Measurements from ENCODE around the gene VPS50.

VPS50 gene

GRCh38 chr7:93373537-93373936 is 141.4 kb downstream of the VPS50 start:
- Histone ChIP-seq H3K9me3 (ENCODE audit: insufficient read depth, low read depth, low read length) (no peaks in the 10 kb centered on the region), H3K36me3 (ENCODE audit: insufficient read depth, low read length) (no peaks in the 10 kb centered on the region), H3K27ac (ENCODE audit: low read depth, low read length) (no peak overlapping the region), H3K4me3 (ENCODE audit: low read length) (no peak overlapping the region), H3K9ac (ENCODE audit: low read depth, low read length) (no peak overlapping the region), H3K4me1 (ENCODE audit: insufficient read depth, low read length) (0 out of 2 replicates have a peak, but pooled peaks cover 3% of the 10 kb centered on the region), H3K27me3 (ENCODE audit: insufficient read depth, low read length) (no peaks in the 10 kb centered on the region)

DNA sequence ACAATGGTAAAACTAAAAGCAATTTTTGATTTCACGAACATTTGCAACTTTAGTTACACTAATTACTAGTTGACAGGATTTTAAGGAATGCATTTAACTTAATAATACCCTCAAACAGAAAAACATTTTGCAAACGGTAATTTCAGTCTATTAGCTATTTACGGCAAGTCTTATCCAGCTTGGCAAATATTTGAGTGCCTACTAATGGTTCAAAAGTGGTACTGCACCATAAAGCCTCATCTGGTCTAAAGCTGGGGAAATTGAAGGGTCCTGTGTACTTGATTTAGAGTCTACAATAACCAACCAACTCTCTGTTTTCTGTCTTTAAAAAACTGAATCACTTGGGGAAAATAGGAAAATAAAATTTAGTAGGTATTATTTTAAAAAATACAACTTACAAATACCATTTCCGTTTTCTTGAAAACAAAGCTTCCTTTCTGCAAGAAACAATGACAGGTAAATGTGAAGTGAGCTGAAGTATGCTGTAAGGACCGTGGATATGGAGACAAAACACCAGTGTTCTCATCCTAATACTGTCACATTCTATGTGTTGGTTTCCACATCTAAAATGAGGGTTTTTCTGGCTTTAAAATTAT is 142.3 kb downstream of the VPS50 start:
- Histone ChIP-seq H3K27me3 (ENCODE audit: insufficient read depth, low read length) (no peaks in the 10 kb centered on the region), H3K9me3 (ENCODE audit: insufficient read depth, low read depth, low read length) (no peaks in the 10 kb centered on the region), H3K36me3 (ENCODE audit: insufficient read depth, low read length) (no peaks in the 10 kb centered on the region), H3K27ac (ENCODE audit: low read depth, low read length) (no peak overlapping the region), H3K4me3 (ENCODE audit: low read length) (no peak overlapping the region), H3K9ac (ENCODE audit: low read depth, low read length) (no peak overlapping the region), H3K4me1 (ENCODE audit: insufficient read depth, low read length) (0 out of 2 replicates have a peak, but pooled peaks cover 3% of the 10 kb centered on the region)
- WGBS: 54% methylated on average over 3 of the region's 5 CpGs

DNA sequence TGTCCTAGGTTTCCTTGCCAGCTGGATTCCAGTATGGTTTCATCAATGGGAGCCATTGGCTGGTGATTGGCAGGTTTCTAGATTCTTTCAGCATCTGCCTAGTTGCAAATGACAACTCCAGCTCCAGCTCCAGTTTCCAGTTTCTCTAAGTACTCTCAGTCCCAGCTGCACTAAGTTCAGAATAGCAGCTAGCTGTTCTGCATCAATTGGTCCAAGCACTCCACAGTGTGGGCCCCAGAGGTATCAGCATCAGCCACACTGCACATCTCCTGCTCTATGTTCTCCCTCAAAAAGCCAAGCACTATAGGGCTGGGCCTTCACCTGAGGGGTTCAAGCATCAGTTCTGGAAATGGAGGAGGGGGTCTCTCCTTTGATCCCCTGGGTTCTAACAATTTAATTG is 143.4 kb downstream of the VPS50 start:
- Histone ChIP-seq H3K9ac (ENCODE audit: low read depth, low read length) (no peak overlapping the region), H3K36me3 (ENCODE audit: insufficient read depth, low read length) (no peaks in the 10 kb centered on the region), H3K27me3 (ENCODE audit: insufficient read depth, low read length) (no peaks in the 10 kb centered on the region), H3K4me1 (ENCODE audit: insufficient read depth, low read length) (0 out of 2 replicates have a peak, but pooled peaks cover 3% of the 10 kb centered on the region), H3K9me3 (ENCODE audit: insufficient read depth, low read depth, low read length) (no peaks in the 10 kb centered on the region), H3K27ac (ENCODE audit: low read depth, low read length) (no peak overlapping the region), H3K4me3 (ENCODE audit: low read length) (no peak overlapping the region)

- H3K9ac ChIP-seq (ENCODE audit: low read depth, low read length): no peak overlapping the region
- 0 out of 2 replicates have a peak, but pooled peaks cover 3% of the 10 kb centered on the region for H3K4me1 ChIP-seq (ENCODE audit: insufficient read depth, low read length)
- no peaks in the 10 kb centered on the region for H3K27me3 ChIP-seq (ENCODE audit: insufficient read depth, low read length)
- H3K9me3 ChIP-seq (ENCODE audit: insufficient read depth, low read depth, low read length): no peaks in the 10 kb centered on the region
- H3K4me3 ChIP-seq (ENCODE audit: low read length): no peak overlapping the region
- H3K36me3 ChIP-seq (ENCODE audit: insufficient read depth, low read length): no peaks in the 10 kb centered on the region
- 96% methylated on average over 5 of the region's 6 CpGs for WGBS
- no peak overlapping the region for H3K27ac ChIP-seq (ENCODE audit: low read depth, low read length)
These were observed 146.1 kb downstream of the VPS50 start for GRCh38 chr7:93378131-93378760.

DNA sequence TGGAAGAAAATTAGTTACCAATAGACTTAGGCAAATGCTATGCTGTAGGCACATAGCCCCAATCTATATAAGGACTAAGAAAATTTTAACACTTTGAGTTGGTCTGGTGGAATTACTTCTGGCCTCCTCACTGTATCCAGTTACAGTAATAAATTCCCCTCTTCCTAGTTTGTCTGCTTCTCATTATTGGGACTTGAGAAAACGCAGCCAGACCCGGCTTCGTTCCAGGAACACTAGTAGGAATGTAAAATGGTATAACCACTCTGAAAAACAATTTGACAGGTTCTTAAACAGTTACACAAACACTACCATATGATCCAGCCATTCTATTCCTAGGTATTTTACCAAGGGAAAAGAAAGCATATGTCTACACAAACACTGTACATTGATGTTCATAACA is 150.2 kb downstream of the VPS50 start:
- Histone ChIP-seq H3K9ac (ENCODE audit: low read depth, low read length) (no peak overlapping the region), H3K27ac (ENCODE audit: low read depth, low read length) (no peak overlapping the region), H3K4me1 (ENCODE audit: insufficient read depth, low read length) (no peaks in the 10 kb centered on the region), H3K36me3 (ENCODE audit: insufficient read depth, low read length) (no peaks in the 10 kb centered on the region), H3K27me3 (ENCODE audit: insufficient read depth, low read length) (no peaks in the 10 kb centered on the region), H3K9me3 (ENCODE audit: insufficient read depth, low read depth, low read length) (no peaks in the 10 kb centered on the region), H3K4me3 (ENCODE audit: low read length) (no peak overlapping the region)
- WGBS: no CpG with 5 or more reads among the region's 3 CpGs

DNA sequence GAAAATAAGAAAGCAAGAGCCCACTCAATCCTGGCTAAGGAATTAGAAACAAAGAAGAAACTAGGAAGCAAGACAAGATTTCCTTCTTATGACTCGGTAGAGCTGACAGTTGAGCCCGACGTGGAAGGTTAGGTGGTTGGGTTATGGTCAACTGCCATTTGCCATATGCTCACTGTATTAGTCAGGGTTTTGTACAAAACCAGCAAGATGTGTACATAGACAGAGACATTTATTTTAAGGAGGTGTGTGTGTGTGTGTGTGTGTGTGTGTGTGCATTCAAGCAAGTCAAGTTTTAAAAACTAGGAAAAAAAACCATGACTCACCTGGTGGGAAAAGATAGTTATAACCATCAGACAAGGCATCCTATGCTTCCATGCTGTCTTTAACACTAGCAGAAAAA is 158.5 kb downstream of the VPS50 start:
- H3K4me3 ChIP-seq (ENCODE audit: low read length): no peak overlapping the region
- no peak overlapping the region for H3K9ac ChIP-seq (ENCODE audit: low read depth, low read length)
- H3K27ac ChIP-seq (ENCODE audit: low read depth, low read length): no peak overlapping the region
- H3K4me1 ChIP-seq (ENCODE audit: insufficient read depth, low read length): peaks cover 30% of the 10 kb centered on the region
- H3K9me3 ChIP-seq (ENCODE audit: insufficient read depth, low read depth, low read length): no peaks in the 10 kb centered on the region
- no peaks in the 10 kb centered on the region for H3K27me3 ChIP-seq (ENCODE audit: insufficient read depth, low read length)
- WGBS: over 99% methylated on average over 3 of the region's 3 CpGs
- H3K36me3 ChIP-seq (ENCODE audit: insufficient read depth, low read length): no peaks in the 10 kb centered on the region

DNA sequence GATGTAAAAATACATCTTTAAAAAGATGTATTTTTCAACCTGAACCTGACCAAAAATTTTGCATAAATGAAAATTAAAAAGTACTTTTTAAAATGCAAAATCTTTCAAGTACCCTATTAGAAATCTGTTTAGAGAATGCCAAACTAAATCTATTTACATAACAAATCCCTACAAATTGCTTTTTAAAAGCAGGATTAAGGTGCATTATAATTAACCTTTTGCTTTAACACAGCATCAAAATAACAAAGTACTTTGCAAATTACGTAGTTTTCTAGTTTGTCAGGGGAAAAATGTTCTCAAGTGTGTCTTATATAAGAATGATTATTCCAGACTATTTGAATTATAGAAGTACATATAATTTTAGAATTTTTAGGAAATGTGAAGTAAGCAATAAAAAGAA is 160.8 kb downstream of the VPS50 start:
- no peaks in the 10 kb centered on the region for H3K36me3 ChIP-seq (ENCODE audit: insufficient read depth, low read length)
- no peak overlapping the region for H3K9ac ChIP-seq (ENCODE audit: low read depth, low read length)
- no CpG with 5 or more reads among the region's 1 CpG for WGBS
- H3K9me3 ChIP-seq (ENCODE audit: insufficient read depth, low read depth, low read length): no peaks in the 10 kb centered on the region
- H3K4me3 ChIP-seq (ENCODE audit: low read length): no peak overlapping the region
- no peaks in the 10 kb centered on the region for H3K27me3 ChIP-seq (ENCODE audit: insufficient read depth, low read length)
- H3K4me1 ChIP-seq (ENCODE audit: insufficient read depth, low read length): peaks cover 30% of the 10 kb centered on the region
- H3K27ac ChIP-seq (ENCODE audit: low read depth, low read length): peak overlapping the region; percentile 84; the same call in 1 of the 2 replicates

DNA sequence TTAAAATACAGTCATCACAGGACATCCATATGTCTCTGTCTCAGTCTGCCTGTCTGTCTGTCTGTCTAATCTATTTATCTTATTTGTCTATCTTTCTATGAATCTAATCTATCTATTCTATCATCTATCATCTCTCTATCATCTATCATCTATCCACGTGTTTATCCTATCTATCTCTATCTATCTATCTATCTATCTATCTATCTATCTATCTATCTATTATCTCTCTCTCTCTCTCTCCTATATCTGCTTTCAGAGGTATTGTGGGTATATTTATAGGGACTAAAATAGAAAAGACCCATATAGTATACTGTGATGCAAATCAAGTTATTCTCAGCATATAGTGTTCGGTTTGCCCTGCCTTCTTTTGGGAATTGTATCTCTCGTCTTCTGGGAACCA is 167.5 kb downstream of the VPS50 start:
- Histone ChIP-seq H3K9me3 (ENCODE audit: insufficient read depth, low read depth, low read length) (no peaks in the 10 kb centered on the region), H3K9ac (ENCODE audit: low read depth, low read length) (no peak overlapping the region), H3K4me3 (ENCODE audit: low read length) (no peak overlapping the region), H3K27me3 (ENCODE audit: insufficient read depth, low read length) (no peaks in the 10 kb centered on the region), H3K36me3 (ENCODE audit: insufficient read depth, low read length) (no peaks in the 10 kb centered on the region), H3K27ac (ENCODE audit: low read depth, low read length) (no peak overlapping the region), H3K4me1 (ENCODE audit: insufficient read depth, low read length) (peaks cover 17% of the 10 kb centered on the region)
- WGBS: 89% methylated on average over 3 of the region's 3 CpGs

- H3K9ac ChIP-seq (ENCODE audit: low read depth, low read length): no peak overlapping the region
- no peak overlapping the region for H3K27ac ChIP-seq (ENCODE audit: low read depth, low read length)
- H3K36me3 ChIP-seq (ENCODE audit: insufficient read depth, low read length): no peaks in the 10 kb centered on the region
- 96% methylated on average over 4 of the region's 5 CpGs for WGBS
- no peak overlapping the region for H3K4me3 ChIP-seq (ENCODE audit: low read length)
- H3K9me3 ChIP-seq (ENCODE audit: insufficient read depth, low read depth, low read length): peaks cover 21% of the 10 kb centered on the region
- H3K4me1 ChIP-seq (ENCODE audit: insufficient read depth, low read length): peaks cover 13% of the 10 kb centered on the region
- no peaks in the 10 kb centered on the region for H3K27me3 ChIP-seq (ENCODE audit: insufficient read depth, low read length)
These were observed 170.8 kb downstream of the VPS50 start for GRCh38 chr7:93402944-93403343.

- Histone ChIP-seq H3K9ac (ENCODE audit: low read depth, low read length) (no peak overlapping the region), H3K9me3 (ENCODE audit: insufficient read depth, low read depth, low read length) (peaks cover 21% of the 10 kb centered on the region), H3K36me3 (ENCODE audit: insufficient read depth, low read length) (no peaks in the 10 kb centered on the region), H3K27me3 (ENCODE audit: insufficient read depth, low read length) (no peaks in the 10 kb centered on the region), H3K27ac (ENCODE audit: low read depth, low read length) (no peak overlapping the region), H3K4me1 (ENCODE audit: insufficient read depth, low read length) (no peaks in the 10 kb centered on the region), H3K4me3 (ENCODE audit: low read length) (no peak overlapping the region)
- WGBS: 90% methylated on average over 5 of the region's 5 CpGs
These were observed 175.1 kb downstream of the VPS50 start for GRCh38 chr7:93407239-93407638.

DNA sequence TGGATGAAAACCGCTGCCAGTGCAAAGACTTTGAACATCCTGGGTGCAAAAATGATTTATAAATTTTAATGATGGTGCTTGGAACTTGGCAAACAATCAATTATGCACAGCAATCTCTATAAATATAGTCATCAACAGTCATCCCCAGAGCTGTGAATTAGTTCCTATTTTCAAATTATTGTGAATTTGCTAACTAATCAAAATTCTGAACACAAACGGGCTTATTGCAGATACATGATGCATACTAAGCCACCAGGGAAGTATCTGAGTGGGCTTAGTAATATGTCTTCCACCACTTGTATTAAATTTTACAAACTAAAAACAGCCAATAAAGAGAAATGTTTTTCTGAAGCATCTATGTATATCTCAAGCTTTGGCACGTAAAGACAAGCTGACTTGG is 177.2 kb downstream of the VPS50 start:
- H3K4me3 ChIP-seq (ENCODE audit: low read length): no peak overlapping the region
- peaks cover 21% of the 10 kb centered on the region for H3K9me3 ChIP-seq (ENCODE audit: insufficient read depth, low read depth, low read length)
- H3K36me3 ChIP-seq (ENCODE audit: insufficient read depth, low read length): no peaks in the 10 kb centered on the region
- H3K27me3 ChIP-seq (ENCODE audit: insufficient read depth, low read length): no peaks in the 10 kb centered on the region
- peaks cover 3% of the 10 kb centered on the region for H3K4me1 ChIP-seq (ENCODE audit: insufficient read depth, low read length)
- H3K9ac ChIP-seq (ENCODE audit: low read depth, low read length): no peak overlapping the region
- no peak overlapping the region for H3K27ac ChIP-seq (ENCODE audit: low read depth, low read length)
- WGBS: 89% methylated on average over 2 of the region's 3 CpGs

Data from HUES64 (cell line).